SK-N-SH (cell line): ENCODE results near the gene ALDH18A1.

Experiments used
- CHD2 ChIP-seq: fragments of 150-350 bp; IDR thresholded peaks from 2 replicates; pipeline ENCODE4 v1.6.1; 2018; ENCODE audit warnings: low read length; ENCODE audit not compliant: partially characterized antibody
- CTCF ChIP-seq: fragments of 200-600 bp; sonication (generic); IDR thresholded peaks from 2 replicates; pipeline ENCODE4 v1.6.1; 2017; ENCODE audit warnings: antibody characterized with exemption, mild to moderate bottlenecking, moderate library complexity
- EP300 ChIP-seq, 2 experiments: IDR thresholded peaks; 2 replicates each; pipeline versions ENCODE4 v1.4.0 to v1.6.1; 2012; ENCODE audit warnings: borderline replicate concordance in 1 of 2, low read depth in 1 of 2, low read length in 1 of 2
- GABPA ChIP-seq: IDR thresholded peaks from 2 replicates; pipeline ENCODE4 v1.4.0; 2012; ENCODE audit warnings: low read depth, mild to moderate bottlenecking
- MAX ChIP-seq: IDR thresholded peaks from 2 replicates; pipeline ENCODE4 v1.4.0; 2012; ENCODE audit warnings: low read depth
- MXI1 ChIP-seq: IDR thresholded peaks from 2 replicates; pipeline ENCODE4 v1.6.1; 2012; ENCODE audit warnings: mild to moderate bottlenecking, low read depth, low read length, improper control_type of control experiment
- NFIC ChIP-seq: IDR thresholded peaks from 2 replicates; pipeline ENCODE4 v1.4.0; 2012; ENCODE audit warnings: borderline replicate concordance
- RCOR1 ChIP-seq: fragments of 150-350 bp; IDR thresholded peaks from 2 replicates; pipeline ENCODE4 v1.6.1; 2017; ENCODE audit warnings: antibody characterized with exemption, low read length
- REST ChIP-seq: IDR thresholded peaks from 2 replicates; pipeline ENCODE4 v1.6.1; 2012; ENCODE audit warnings: mild to moderate bottlenecking, low read depth, low read length, moderate library complexity
- SIN3A ChIP-seq: IDR thresholded peaks from 2 replicates; pipeline ENCODE4 v1.6.1; 2012; ENCODE audit warnings: low read depth, mild to moderate bottlenecking, low read length, moderate library complexity, borderline replicate concordance
- SMC3 ChIP-seq: IDR thresholded peaks from 2 replicates; pipeline ENCODE4 v1.6.1; 2012; ENCODE audit warnings: low read depth, low read length, improper control_type of control experiment
- TAF1 ChIP-seq: IDR thresholded peaks from 2 replicates; pipeline ENCODE4 v1.6.1; 2012; ENCODE audit warnings: low read depth, mild to moderate bottlenecking, low read length, moderate library complexity, borderline replicate concordance

- no peak for TF ChIP-seq REST
- TF ChIP-seq EP300 (IDR thresholded peaks at IDR 0.05; ENCODE audit: borderline replicate concordance in 1 of 2, low read depth in 1 of 2, low read length in 1 of 2): no peak
- TF ChIP-seq CHD2: no peak
- no peak for TF ChIP-seq SIN3A
- no peak for TF ChIP-seq CTCF
- TF ChIP-seq NFIC: no peak
- TF ChIP-seq MAX: no peak
- TF ChIP-seq RCOR1: no peak
- no peak for TF ChIP-seq GABPA
- TF ChIP-seq MXI1: no peak
- TF ChIP-seq TAF1: no peak
- no peak for TF ChIP-seq SMC3
Measured at GRCh38 chr10:95628786-95629185, 27.7 kb downstream of the ALDH18A1 start.
